NCI-H524 treated with DMSO at 0.1 percent for 48 hours (cell line): ENCODE results near the gene IGF2BP3.
A peak's percentile ranks its signal among the peaks of the same experiment; 100 is the strongest.
"Not testable (repeated sequence)": the region's sequence is repeated elsewhere in the genome, so short reads cannot be mapped to it uniquely, and the experiment has no call there.

ENCODE experiments used
- DNase-seq: peaks from one replicate; lab custom pipeline; 2025; lab: John Stamatoyannopoulos, UW

The IGF2BP3 gene

GRCh38 chr7:23422384-23422783, 47.9 kb downstream of the IGF2BP3 start:
- DNase-seq: no peak

DNA sequence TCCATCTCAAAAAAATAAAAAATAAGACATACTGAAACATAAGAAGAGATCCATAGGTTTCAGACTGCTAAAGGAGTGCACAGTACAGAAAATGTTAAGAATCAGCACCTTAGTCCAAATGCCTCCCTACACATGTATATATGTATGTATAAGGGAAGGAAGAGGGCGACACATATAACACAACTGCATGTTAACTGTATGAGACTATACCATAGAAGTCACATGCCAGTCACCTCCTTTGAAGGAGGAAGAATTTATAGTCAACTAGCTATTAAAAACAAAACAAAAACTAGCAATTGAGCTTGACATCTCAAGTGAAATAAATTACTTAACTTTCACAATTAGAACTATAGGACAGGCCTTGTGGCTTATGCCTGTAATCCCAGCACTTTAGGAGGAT, 50.4 kb downstream of the IGF2BP3 start:
- no peak for DNase-seq

GRCh38 chr7:23419160-23419559, 51.1 kb downstream of the IGF2BP3 start:
- no peak for DNase-seq

DNA sequence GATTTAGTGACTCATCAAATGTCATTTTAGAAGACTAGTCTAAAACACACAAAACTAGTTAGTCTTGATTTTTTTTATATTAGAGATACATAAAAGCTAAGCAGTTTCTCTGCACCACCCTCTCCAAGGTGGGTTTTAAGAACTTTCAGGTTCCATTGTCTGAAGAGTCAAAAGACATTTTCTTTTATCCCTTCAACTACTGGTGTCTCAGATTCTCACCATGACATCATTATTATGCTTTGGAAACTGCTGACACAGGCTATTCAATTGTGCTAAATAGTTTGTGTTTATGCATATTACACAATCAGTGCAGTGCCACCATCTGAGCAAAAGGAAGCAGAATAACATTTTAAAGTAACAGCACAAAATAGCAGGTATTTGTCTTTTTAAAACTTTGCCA, 52.2 kb downstream of the IGF2BP3 start:
- DNase-seq: no peak

DNA sequence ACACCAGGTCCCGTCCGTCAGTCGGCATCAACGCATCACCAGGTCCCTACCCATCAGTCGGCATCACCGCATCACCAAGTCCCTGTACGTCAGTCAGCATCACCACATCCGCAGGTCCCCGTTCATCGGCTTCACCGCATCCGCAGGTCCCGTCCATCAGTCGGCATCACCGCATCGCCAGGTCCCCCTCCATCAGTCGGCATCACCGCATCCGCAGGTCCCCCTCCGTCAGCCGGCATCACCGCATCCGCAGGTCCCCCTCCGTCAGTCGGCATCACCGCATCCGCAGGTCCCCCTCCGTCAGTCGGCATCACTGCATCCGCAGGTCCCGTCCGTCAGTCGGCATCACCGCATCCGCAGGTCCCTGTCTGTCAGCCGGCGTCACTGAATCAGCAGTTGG, 55.1 kb downstream of the IGF2BP3 start:
- DNase-seq: no peak

GRCh38 chr7:23410446-23411183, 59.7 kb downstream of the IGF2BP3 start:
- no peak for DNase-seq

DNA sequence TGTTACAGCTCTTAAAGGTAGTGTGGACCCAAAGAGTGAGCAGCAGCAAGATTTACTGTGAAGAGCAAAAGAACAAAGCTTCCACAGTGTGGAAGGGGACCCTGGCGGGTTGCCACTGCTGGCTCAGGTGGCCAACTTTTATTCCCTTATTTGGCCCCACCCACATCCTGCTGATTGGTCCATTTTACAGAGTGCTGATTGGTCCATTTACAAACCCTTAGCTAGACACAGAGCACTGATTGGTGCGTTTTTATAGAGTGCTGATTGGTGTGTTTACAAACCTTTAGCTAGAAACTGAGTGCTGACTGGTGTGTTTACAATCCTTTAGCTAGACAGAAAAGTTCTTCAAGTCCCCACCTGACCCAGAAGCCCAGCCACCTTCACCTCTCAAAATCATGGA, 63.7 kb downstream of the IGF2BP3 start:
- DNase-seq: not testable (repeated sequence)

DNA sequence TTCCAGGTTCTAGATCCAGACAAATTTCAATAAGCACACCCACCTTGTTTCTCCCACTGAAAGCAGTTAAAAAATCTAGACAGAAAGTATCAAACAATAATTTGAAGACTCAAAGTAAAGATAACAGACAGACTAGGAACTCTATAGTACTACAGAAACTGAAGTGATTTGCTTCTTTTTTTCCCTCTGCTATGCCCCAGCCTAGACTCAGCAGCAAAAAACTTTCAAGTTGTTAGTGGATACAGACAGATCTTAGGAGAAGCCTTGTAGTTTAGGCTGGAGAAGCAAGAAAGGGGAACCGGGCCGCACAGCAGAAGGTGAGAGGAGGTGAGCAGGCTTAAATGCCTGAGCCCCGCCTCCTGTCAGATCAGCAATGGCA, 65.1 kb downstream of the IGF2BP3 start:
- DNase-seq: no peak

DNA sequence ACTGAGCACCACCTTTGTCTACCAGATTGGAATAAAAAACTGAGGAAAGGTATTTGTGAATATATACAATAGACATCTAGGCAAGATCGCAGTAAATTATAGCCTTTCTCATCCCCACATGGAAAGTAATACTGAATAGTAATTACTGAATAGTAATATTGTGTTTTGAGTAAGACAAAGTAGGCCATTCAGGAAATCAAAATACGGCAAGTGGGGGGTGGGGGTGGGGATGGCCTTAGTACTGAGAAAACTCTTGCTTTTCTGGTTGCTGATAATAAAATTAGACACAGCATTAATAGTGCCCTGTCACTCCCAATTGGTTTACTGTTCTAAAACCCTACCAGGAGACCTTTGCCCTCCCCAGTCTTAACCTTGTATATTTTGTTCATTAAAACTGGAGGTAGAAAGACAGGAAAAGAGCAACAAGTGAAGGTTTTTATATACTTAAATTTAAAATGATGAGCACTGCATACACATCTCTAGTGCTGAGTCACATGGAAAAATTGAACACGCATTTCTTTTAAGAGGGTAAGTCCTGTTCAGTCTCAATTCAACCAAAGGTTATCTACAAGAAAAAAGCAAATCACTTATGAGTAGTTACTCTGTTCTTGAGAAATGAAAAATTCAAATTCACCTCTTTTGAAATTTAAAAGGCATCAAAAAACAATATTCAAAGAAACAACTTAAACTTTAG, 65.6 kb downstream of the IGF2BP3 start:
- no peak for DNase-seq

DNA sequence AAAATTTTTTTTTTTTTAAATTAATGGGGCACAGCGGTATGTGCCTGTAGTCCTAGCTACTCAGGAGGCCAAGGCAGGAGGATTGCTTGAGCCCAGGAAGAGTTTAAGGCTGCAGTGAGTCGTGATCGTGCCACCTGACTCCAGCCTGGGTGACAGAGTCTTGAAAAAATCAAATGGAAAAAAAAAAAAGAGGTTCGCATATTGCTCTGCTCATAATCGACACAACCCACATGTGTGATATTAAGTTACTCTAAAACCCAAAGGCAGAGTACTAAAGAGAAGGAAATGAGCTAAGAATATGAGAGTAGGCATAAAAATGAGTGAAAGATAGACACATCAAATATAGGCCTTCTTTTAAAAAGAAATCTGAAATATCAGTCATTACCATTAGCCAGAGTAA, 66.3 kb downstream of the IGF2BP3 start:
- no peak for DNase-seq

- not testable (repeated sequence) for DNase-seq
These were observed 72.2 kb downstream of the IGF2BP3 start for GRCh38 chr7:23398090-23398489.

DNA sequence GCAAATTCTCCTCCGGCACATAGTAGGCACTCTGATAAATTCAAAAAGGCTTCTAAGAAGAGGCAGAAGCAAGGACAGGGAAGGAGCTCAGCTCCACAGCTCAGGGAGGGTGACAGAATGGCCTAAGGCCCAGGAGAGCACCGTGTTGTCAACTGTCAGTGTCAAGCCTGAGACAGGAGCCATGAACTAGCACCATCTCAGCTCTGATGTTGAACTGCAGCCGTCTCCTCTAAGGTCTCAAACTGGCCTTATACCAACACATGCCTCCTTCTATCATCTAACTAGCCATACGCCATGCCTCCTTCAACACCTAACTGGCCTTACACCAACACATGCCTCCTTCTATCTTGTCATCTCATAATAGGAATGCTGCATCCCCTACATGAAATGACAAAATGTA, 73.0 kb downstream of the IGF2BP3 start:
- no peak for DNase-seq

GRCh38 chr7:23396222-23397015, 73.9 kb downstream of the IGF2BP3 start:
- DNase-seq: no peak

- DNase-seq: peak; percentile 94
These were observed 75.7 kb downstream of the IGF2BP3 start for GRCh38 chr7:23394488-23395171.

GRCh38 chr7:23393636-23394035, 76.7 kb downstream of the IGF2BP3 start:
- peak; percentile 48 for DNase-seq

DNA sequence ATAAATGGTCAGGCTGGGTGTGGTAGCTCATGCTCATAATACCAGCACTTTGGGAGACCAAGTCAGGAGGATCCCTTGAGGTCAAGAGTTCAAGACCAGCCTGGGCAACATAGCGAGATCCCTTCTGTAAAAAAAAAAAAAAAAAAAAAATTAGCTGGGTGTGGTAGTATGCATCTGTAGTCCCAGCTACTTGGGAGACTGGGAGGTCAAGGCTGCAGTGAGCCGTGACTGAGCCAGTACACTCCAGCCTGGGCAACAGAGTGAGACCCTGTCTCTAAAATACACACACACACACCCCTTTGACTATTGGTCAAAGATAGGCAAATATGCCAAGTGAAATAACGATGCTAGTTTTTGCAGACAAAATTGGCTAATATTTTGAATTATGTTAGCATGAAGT, 80.6 kb downstream of the IGF2BP3 start:
- no peak for DNase-seq

DNA sequence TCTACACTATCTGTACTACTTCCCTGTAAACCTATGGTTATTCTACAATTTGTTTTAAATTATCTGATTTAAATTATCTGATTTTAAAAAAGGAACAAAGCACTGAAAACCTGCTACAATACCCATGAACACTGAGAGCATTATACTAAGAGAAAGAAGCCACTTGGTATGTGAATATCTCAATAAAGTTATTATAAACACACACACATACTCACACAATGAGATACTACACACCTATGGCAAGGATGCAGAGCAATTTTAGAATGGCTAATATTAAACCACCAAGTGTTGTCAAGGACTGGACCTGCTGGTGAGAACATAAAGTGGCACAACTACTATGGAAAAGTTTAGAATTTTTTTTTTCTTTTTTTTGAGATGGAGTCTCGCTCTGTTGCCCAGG, 82.7 kb downstream of the IGF2BP3 start:
- DNase-seq: no peak

DNA sequence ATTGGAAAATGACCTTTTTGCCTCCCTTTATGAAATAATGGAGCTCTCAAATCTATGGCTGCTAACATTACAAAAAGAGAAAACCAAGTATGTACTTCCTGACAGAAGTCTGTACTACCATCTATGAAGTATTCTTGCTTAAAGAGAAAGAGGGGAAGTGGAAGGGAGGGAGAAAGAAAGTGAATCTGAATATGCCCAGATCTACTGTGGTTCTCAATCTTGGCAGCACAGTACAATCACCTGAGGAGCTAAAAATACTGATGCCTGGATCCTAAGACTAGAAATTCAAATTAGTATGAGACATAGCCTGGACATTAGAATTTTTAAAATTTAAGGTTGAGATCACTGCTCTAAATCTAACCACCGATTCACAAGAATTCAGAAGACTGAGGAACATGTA, 85.2 kb downstream of the IGF2BP3 start:
- DNase-seq: no peak

DNA sequence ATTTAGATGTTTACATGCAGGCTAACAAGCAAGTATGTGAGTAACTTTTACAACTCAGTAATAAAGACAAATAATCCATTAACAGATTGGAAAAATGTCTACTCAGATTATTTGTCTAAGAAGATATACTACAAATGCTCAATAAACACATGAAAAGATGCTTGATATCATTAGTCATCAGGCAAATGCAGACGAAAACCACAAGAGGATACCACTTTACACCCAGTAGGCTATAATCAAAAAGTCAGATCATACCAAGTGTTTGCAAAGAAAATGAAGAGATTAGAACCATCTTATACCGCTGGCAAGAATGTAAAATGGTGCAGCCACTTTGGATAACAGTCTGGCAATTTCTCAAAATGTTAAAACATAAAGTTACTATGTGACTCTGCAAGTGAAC, 87.1 kb downstream of the IGF2BP3 start:
- DNase-seq: no peak

- no peak for DNase-seq
These were observed 89.3 kb downstream of the IGF2BP3 start for GRCh38 chr7:23380961-23381360.

- no peak for DNase-seq
These were observed 89.7 kb downstream of the IGF2BP3 start for GRCh38 chr7:23380556-23380955.

- no peak for DNase-seq
These were observed 91.3 kb downstream of the IGF2BP3 start for GRCh38 chr7:23378996-23379395.
